Stimulated activated CD8-positive, alpha-beta memory T cell treated with anti-CD3 and anti-CD28 coated beads, Interleukin-7, amount 100 ng/mL, for 24 hours (primary cell): ENCODE data around the gene XRCC1.
"Not testable (repeated sequence)": the region's sequence is repeated elsewhere in the genome, so short reads cannot be mapped to it uniquely, and the experiment has no call there.

Experiments
- DNase-seq: peaks from one replicate; pipeline ENCODE4 v3.0.0-alpha.2; 2020; ENCODE audit warnings: low read depth

XRCC1 gene

GRCh38 chr19:43575156-43575950 is at the start of gene XRCC1, which contains the start of gene PINLYP:
Gene XRCC1 (minus strand): TSS chr19:43575527. CDS start chr19:43575458, 69 bp downstream.
Gene PINLYP (plus strand): TSS chr19:43575801. CDS start chr19:43577192, 1,391 bp downstream.
- peak; percentile 89 for DNase-seq

- peak; percentile 75 for DNase-seq
These were observed 49.6 kb upstream of the XRCC1 start for GRCh38 chr19:43624933-43625332.

- DNase-seq: no peak
These were observed 48.8 kb upstream of the XRCC1 start for GRCh38 chr19:43623889-43624670.

GRCh38 chr19:43622956-43623355 is 47.6 kb upstream of the XRCC1 start:
- no peak for DNase-seq

DNA sequence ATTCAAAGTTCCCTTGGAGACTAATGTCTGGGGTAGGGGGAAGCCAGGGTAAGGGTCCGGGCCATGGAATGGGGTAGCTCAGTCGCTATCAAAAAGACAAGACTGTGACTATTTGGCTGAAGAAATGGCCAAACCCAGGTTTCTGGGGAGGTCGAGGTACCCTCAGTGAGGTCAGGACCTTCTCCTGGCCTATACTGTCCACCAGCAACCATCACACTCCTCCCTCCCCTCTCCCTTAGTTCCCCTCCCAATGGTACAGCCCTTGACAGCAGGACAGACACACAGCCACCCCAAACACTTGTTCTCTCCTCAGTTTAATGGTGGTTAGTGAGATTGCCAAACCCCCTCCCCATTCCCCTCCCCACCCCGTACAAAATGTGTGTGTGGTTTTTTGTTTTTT is 46.7 kb upstream of the XRCC1 start:
- DNase-seq: no peak

DNA sequence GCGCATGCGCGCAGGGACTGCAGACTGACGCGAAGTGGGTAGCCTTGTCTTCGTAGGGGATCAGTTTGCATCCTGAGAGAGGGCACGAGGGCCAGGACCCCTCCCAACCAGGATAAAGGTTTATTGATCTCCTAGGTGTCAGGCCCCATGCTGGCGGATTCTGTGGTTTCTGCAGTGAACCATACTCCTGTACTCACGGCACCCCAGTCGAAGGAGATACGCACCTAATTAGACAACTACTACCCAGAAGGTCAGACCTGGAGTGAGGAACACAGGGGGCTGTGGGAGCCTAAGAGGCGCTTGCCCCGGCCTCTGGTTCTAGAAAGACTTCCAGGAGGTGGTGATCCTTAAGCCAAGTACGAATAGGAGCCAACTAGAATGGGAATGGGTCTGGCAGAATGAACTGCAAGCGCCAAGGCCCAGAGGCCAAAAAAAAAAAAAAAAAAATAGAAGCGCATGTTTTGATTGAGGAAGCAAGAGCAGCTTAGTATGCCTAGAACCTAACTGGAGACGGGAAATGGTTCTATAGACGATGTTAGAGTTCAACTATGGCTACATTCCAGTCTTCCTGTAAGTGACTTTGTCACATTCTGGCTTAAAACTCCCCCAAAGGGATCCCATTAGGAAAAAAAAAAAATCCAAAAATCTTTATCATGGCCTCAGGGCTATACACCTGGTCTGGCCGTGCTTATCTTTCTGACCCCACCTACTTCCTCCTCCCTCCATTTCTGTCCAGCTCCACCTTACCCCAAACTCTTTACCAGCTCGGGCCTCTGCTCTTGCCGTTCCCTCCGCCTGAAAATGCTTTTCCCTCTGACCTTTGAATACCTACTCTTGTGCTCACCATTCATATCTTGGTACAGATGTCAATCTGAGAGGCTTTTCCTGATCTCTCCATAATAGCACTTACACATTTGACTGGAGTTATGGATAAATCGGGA is 45.0 kb upstream of the XRCC1 start:
- DNase-seq: peak; percentile 76

DNA sequence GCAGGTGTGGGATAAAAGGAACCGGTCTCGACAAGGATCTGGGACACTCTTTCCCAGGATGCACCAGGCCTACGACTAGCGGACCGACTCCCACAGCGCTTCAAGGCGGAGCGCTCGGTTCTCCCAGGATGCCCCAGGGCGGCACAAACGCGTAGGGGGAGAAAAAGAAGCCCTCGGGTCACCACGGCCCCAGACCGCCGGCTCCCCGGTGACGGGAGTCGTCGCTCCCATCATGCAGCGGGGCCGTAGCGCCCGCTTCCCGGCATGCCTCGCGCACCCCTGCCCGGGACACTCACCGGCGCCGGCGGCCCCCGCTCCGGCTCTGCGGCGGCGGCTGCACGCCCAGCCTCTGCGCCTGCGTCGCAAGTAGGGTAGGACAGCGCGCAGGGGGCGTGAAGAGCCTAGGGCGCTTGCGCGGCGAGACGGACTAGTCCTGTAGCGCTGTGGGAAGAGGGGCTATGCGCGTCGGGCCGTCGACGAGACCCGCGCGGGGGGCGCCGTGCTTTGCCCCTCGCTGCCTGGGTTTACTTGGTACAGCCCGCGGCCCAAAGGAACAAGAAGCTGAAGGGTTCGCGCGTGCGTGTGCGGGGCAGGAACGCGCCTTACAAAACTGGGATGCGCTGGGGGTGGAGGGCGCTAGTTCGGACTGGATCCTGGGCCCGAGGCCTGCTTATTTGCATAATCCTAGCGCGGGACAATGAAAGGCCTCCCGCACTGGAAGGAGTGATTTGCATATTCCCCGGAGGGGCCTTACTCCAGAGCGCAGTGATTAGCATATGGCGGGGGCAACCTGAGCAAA is 44.1 kb upstream of the XRCC1 start, which contains the start of gene ZNF428:
ZNF428 (minus strand) TSS at position 368 of the 799 bp plus-strand sequence. CDS start 5,325 bp downstream, outside the sequence.
- peak; percentile 66 for DNase-seq

DNA sequence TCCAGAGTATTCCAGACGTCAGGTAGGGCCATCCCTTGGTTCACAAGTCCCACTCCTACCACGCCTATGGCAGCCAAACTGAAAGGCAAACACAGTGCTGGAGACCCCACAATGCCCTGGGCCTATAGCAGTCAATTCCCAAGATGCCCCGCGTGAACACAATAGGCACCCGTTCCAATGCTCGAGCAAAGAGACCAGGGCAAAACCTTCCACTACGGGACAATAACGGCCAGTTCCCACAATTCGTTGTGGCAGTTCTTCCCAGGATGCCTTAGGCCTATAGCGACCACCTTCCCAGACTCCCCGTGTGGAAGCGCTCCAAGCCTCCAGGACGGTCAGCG is 43.6 kb upstream of the XRCC1 start:
- peak; percentile 33 for DNase-seq

- no peak for DNase-seq
These were observed 41.6 kb upstream of the XRCC1 start for GRCh38 chr19:43616954-43617353.

- no peak for DNase-seq
These were observed 41.0 kb upstream of the XRCC1 start for GRCh38 chr19:43616306-43616705.

DNA sequence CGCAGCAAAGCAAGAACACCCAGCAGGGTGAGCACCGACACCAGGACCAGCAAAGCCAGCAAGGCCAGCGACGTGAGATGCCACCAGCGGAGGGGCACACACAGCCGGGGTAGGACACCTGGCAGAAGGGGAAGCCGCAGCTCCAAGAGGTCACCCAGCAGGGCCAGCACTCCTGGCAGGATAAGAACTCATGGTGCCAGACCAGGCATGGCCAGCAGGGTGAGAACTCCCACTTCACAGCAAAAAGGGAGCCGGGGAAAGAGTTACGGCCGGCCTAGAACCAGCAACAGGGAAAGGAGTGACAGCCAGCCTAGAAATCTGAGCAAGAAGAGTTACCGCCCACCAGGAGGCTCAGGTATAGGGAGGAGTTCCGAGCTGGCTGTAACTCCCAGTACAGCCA is 37.0 kb upstream of the XRCC1 start:
- no peak for DNase-seq

DNA sequence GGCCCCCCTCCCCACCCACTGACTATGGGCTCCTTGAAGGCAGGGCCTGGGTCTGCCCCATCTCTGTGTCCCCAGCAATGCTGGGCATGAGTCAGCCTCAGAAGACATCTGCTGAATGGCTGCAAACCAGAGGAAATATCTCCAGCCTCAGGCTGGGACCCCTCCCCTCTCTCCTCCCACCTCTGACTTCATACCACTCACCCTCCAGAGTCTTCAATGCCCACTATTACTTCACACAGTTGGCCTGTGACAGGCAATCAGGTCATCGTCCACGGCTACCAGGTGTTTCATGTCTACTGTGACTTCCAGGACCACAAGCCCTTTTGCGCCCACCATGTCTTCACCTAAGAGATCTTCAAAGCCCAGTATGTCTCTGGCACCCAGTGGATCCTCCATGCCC is 36.5 kb upstream of the XRCC1 start, which contains the start of gene SRRM5:
SRRM5 (plus strand) TSS at position 301 of the 400 bp plus-strand sequence; CDS start at position 335, 34 bp downstream.
- no peak for DNase-seq

GRCh38 chr19:43610493-43610892 is 35.2 kb upstream of the XRCC1 start:
- no peak for DNase-seq

DNA sequence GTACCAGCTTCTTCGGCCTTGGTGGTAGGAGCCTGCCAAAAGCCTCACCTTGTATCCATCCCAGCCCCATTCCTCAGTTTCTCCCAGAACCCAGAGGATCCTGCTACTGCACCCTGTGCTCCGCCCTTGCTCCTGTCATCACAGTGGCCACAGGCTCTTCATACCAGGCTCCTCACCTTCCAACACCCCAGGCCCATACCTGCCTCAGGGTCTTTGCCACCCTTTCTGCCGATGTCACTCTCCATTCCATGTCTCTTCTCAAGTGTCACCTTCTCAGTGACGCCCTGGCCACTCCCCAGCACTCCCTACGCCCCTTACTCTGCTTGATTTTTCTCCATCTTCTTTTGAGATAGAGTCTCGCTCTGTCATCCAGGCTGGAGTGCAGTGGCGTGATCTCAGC is 34.5 kb upstream of the XRCC1 start:
- no peak for DNase-seq

- no peak for DNase-seq
These were observed 32.2 kb upstream of the XRCC1 start for GRCh38 chr19:43607238-43608205.

GRCh38 chr19:43606569-43607229 is 31.4 kb upstream of the XRCC1 start:
- no peak for DNase-seq

DNA sequence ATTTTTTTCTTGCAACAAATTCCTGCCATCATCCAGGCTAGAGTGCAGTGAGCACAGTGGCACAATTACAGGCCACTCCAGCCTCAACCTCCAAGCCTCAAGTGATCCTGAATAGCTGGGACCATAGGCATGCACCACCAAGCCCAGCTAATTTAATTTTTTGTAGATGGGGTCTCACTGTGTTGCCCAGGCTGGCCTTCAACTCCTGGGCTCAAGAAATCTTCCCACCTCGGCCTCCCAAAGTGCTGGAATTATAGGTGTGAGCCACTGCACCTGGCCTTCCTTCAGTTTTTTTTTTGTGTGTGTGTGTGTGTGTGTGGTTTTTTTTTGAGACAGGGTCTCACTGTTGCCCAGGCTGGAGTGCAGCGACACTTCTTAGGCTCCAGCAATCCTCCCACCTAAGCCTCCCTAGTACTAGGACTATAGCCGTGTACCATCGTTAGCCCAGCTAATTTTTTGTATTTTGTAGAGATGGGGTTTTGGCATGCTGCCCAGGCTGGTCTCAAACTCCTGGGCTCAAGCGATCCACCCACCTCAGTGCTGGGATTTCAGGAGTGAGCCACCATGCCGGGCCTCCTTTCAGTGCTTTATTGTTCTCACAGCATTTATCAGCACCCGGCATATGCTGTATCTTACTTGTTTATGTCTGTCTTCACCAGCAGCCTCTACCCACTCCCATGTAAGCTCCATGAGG is 30.7 kb upstream of the XRCC1 start:
- no peak for DNase-seq

DNA sequence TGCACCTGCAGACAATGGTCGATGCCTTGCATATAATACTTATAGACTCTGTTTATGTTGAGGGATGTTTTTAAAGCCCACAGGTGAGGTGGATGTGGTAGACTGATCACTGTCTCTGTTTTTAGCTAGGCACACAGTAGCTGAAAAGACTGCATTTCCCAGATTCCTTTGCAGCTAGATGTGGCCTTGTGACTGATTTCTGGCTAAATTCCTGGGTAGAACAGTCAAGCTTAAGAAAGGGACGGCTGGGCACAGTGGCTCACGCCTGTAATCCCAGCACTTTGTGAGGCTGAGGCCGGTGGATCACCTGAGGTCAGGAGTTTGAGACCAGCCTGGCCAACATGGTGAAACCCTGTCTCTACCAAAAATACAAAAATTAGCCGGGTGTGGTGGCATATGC is 25.0 kb upstream of the XRCC1 start:
- not testable (repeated sequence) for DNase-seq
